Smooth muscle cell of bladder (primary cell): ENCODE results near the gene TSPYL1. TPM values are rescaled to one million over a fixed set of nuclear protein-coding genes. Genes with fewer than 3 reads are reported as not detected.

Experiments
- total RNA-seq: library from RNA; depleted of rRNA; stranded (reverse); fragments of >200 nt; gene quantifications from 2 replicates; pipeline ENCODE4 v1.2.3, GENCODE V29; 2014

The TSPYL1 gene
- 78.4 and 102 TPM in 2 replicates for total RNA-seq

GRCh38 chr6:116279232-116280160 is at the start of gene TSPYL1:
TSS of gene TSPYL1 (minus strand) at chr6:116279930. CDS start at chr6:116279830, 100 bp downstream.

GRCh38 chr6:116253505-116254296 is 26.0 kb downstream of the TSPYL1 start, which contains the start of gene TSPYL4:
TSS of gene TSPYL4 (minus strand) at chr6:116254075. CDS start at chr6:116254008, 67 bp downstream.

Other genes with a start within 250 kb of the TSPYL1 start
- gene FRK, start 219.0 kb downstream of the TSPYL1 start, total RNA-seq = 1.9 and 3.1 TPM in 2 replicates
- gene NT5DC1, start 179.1 kb downstream of the TSPYL1 start, total RNA-seq = 15.8 and 16.4 TPM in 2 replicates
- 0.09 and 6.5 TPM in 2 replicates for gene COL10A1, start 153.8 kb downstream of the TSPYL1 start, total RNA-seq
- 5.4 and 6.0 TPM in 2 replicates for gene TSPYL4, start 25.9 kb downstream of the TSPYL1 start, total RNA-seq
- 160 and 229 TPM in 2 replicates for gene DSE, start 91.0 kb upstream of the TSPYL1 start, total RNA-seq
- 1.6 and 2.3 TPM in 2 replicates for gene CALHM6, start 181.4 kb upstream of the TSPYL1 start, total RNA-seq
- gene CALHM5, start 231.7 kb upstream of the TSPYL1 start, total RNA-seq = 8.0 and 8.7 TPM in 2 replicates